PC-3 (cell line): ENCODE measurements around the gene CMTM7.

Experiments
- CTCF ChIP-seq: fragments of 300-600 bp; sonication (generic); conservative IDR thresholded peaks from 2 replicates; pipeline ENCODE4 v1.5.1; 2017; ENCODE audit warnings: antibody characterized with exemption, low read depth, mild to moderate bottlenecking, low read length
- EZH2phosphoT487 ChIP-seq: fragments of 300-600 bp; sonication (generic); IDR thresholded peaks from 2 replicates; pipeline ENCODE4 v1.6.1; 2018; ENCODE audit warnings: mild to moderate bottlenecking, antibody characterized with exemption, low read length, borderline replicate concordance

GRCh38 chr3:32419742-32420125 lies 28.1 kb downstream of the CMTM7 start:
- TF ChIP-seq CTCF (no peak), EZH2phosphoT487 (no peak)
